Subcutaneous adipose tissue (tissue), 4 donors: Measurements from ENCODE around the gene AHNAK2. TPM values are rescaled to one million over a fixed set of nuclear protein-coding genes. Genes with fewer than 3 reads are reported as not detected.

Experiments
- CTCF ChIP-seq: fragments of 450-650 bp; IDR thresholded peaks from one replicate; pipeline ENCODE4 v1.5.1; 2016; ENCODE audit warnings: low read depth, mild to moderate bottlenecking, control low read depth, antibody characterized with exemption, moderate library complexity
- total RNA-seq, 4 donors: library from RNA; depleted of rRNA; stranded (reverse); fragments of >200 nt; gene quantifications; one replicate each; pipeline ENCODE4 v1.1.0, GENCODE V29; 2016

AHNAK2 gene
- total RNA-seq, 4 donors from 2014 or later, result 36.9 to 77.5 (median 43.9) TPM

GRCh38 chr14:104895786-104896661, 82.2 kb downstream of the AHNAK2 start:
- TF ChIP-seq CTCF, result no peak

- TF ChIP-seq CTCF, result no peak
These were observed 82.9 kb downstream of the AHNAK2 start for GRCh38 chr14:104895207-104895785.

GRCh38 chr14:104894331-104895206, 83.6 kb downstream of the AHNAK2 start:
- no peak for TF ChIP-seq CTCF

GRCh38 chr14:104893435-104894207, 84.6 kb downstream of the AHNAK2 start:
- TF ChIP-seq CTCF, result no peak

GRCh38 chr14:104892531-104893434, 85.4 kb downstream of the AHNAK2 start:
- TF ChIP-seq CTCF, result no peak

GRCh38 chr14:104891664-104892530, 86.3 kb downstream of the AHNAK2 start:
- no peak for TF ChIP-seq CTCF
